ENCODE data around the gene CLDN19.

DNA sequence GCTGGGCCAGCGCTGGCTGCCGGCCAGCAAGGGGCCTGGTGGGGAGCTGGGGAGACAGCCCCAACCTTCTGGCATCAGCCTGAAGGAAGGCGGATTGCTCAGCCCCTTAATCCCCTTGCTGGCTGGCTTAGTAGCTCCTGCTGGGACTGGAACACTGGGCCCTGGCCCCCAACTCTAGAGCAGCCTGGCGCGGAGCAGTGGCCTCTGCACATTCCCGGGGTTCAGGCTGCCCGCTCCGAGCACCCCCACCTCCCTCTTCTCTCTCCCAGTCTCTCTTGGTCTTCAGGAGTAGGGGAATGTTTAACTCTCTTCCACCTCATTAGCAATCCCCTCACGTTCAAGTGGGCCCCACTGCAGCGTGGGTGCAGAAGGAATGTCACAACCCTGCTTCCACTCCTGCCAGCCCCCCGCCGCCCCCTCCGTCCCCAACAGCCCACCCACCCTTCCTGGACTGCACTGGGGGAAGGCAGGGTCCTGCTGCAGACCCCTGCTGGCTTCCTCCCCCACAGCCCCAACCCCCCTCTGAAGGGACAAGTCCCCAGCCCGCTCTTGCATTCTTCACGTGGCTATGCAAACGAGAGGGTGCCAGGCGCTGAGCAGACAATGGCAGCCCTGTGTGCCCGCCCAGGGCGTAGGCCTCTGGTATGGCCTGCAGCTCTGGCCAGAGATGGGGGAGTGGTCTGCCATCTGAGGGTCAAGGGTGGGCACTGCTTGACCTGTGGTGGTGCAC lies 980 bp upstream of the CLDN19 start:
- TF ChIP-seq, protein P1, sequence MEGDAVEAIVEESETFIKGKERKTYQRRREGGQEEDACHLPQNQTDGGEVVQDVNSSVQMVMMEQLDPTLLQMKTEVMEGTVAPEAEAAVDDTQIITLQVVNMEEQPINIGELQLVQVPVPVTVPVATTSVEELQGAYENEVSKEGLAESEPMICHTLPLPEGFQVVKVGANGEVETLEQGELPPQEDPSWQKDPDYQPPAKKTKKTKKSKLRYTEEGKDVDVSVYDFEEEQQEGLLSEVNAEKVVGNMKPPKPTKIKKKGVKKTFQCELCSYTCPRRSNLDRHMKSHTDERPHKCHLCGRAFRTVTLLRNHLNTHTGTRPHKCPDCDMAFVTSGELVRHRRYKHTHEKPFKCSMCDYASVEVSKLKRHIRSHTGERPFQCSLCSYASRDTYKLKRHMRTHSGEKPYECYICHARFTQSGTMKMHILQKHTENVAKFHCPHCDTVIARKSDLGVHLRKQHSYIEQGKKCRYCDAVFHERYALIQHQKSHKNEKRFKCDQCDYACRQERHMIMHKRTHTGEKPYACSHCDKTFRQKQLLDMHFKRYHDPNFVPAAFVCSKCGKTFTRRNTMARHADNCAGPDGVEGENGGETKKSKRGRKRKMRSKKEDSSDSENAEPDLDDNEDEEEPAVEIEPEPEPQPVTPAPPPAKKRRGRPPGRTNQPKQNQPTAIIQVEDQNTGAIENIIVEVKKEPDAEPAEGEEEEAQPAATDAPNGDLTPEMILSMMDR (IDR thresholded peaks at IDR 0.05; ENCODE audit: low read depth, low read length, poor library complexity, severe bottlenecking), result no peak
- TF ChIP-seq EZH2phosphoT487 (IDR thresholded peaks at IDR 0.05; ENCODE audit: borderline replicate concordance, low read length), result no peak

Data from DOHH2 (cell line).